Omental fat pad (tissue), 4 donors: ENCODE measurements around the gene ADGRE2. TPM values are rescaled to one million over a fixed set of nuclear protein-coding genes. Genes with fewer than 3 reads are reported as not detected.

Experiments used
- ATAC-seq: fragments of 150-250 bp; one replicate; pipeline ENCODE4 v1.9.1; 2016; ENCODE audit warnings: mild to moderate bottlenecking, moderate library complexity; ENCODE audit not compliant: low FRiP score
- DNase-seq: peaks from one replicate; pipeline ENCODE4 v3.0.0-alpha.2; 2019; ENCODE audit warnings: low spot score
- CTCF ChIP-seq, 3 donors: fragments of 450-650 bp; IDR thresholded peaks; one replicate each; pipeline ENCODE4 v1.5.1; 2016 to 2017; ENCODE audit warnings: antibody characterized with exemption in 3 of 3, mild to moderate bottlenecking in 3 of 3, moderate library complexity in 2 of 3
- total RNA-seq, 4 donors: library from RNA; depleted of rRNA; stranded (reverse); fragments of >200 nt; gene quantifications; one replicate each; pipeline ENCODE4 v1.1.0, GENCODE V29; 2016

ADGRE2 gene
- total RNA-seq, 4 donors from 2014 or later = 1.9 to 35.2 (median 12.6) TPM

- TF ChIP-seq CTCF (IDR thresholded peaks at IDR 0.05) = no peak
- DNase-seq (no peak), ATAC-seq (no peak)
Observed at GRCh38 chr19:14764401-14764800, 14.0 kb downstream of the ADGRE2 start.

GRCh38 chr19:14763497-14764145 is 14.7 kb downstream of the ADGRE2 start:
- no peak for TF ChIP-seq CTCF (IDR thresholded peaks at IDR 0.05)
- ATAC-seq = no peak
- no peak for DNase-seq

GRCh38 chr19:14762111-14762510 is 16.2 kb downstream of the ADGRE2 start:
- DNase-seq = no peak
- no peak for ATAC-seq
- no peak for TF ChIP-seq CTCF (IDR thresholded peaks at IDR 0.05)

- DNase-seq (no peak), ATAC-seq (no peak)
- no peak for TF ChIP-seq CTCF (IDR thresholded peaks at IDR 0.05)
Observed at GRCh38 chr19:14761607-14762006, 16.8 kb downstream of the ADGRE2 start.

GRCh38 chr19:14758816-14759215 is 19.5 kb downstream of the ADGRE2 start:
- no peak for DNase-seq
- no peak for ATAC-seq
- no peak for TF ChIP-seq CTCF (IDR thresholded peaks at IDR 0.05)

GRCh38 chr19:14748601-14749000 is 29.8 kb downstream of the ADGRE2 start:
- TF ChIP-seq CTCF (IDR thresholded peaks at IDR 0.05) = no peak
- ATAC-seq = no peak
- no peak for DNase-seq

- no peak for ATAC-seq
- TF ChIP-seq CTCF (IDR thresholded peaks at IDR 0.05) = no peak
- DNase-seq = no peak
Observed at GRCh38 chr19:14746886-14747285, 31.5 kb downstream of the ADGRE2 start.
